DOHH2 (cell line): Measurements from ENCODE around the gene ALOXE3.

ENCODE experiments used
- H3F3A ChIP-seq: fragments of 200-600 bp; sonication (generic), shearing (Covaris generic); 2 replicates; pipeline ENCODE4 v1.6.0; 2016; ENCODE audit warnings: antibody characterized with exemption, mild to moderate bottlenecking; ENCODE audit not compliant: control insufficient read depth, insufficient read depth
- H3K27ac ChIP-seq: fragments of 200-600 bp; sonication (generic); 2 replicates; pipeline ENCODE4 v1.5.1; 2014; ENCODE audit warnings: low read depth, mild to moderate bottlenecking, low read length, moderate library complexity
- H3K27me3 ChIP-seq: fragments of 200-600 bp; sonication (generic); 2 replicates; pipeline ENCODE4 v1.6.1; 2014; ENCODE audit warnings: mild to moderate bottlenecking, low read length, mixed read lengths; ENCODE audit not compliant: control insufficient read depth
- H3K36me3 ChIP-seq: fragments of 200-600 bp; sonication (generic); 2 replicates; pipeline ENCODE4 v1.6.1; 2014; ENCODE audit warnings: mild to moderate bottlenecking, low read length, moderate library complexity, mixed read lengths; ENCODE audit not compliant: control insufficient read depth
- H3K4me1 ChIP-seq: fragments of 200-600 bp; sonication (generic); 2 replicates; pipeline ENCODE4 v1.6.1; 2014; ENCODE audit warnings: mild to moderate bottlenecking, low read length, mixed read lengths; ENCODE audit not compliant: control insufficient read depth
- H3K4me2 ChIP-seq: fragments of 200-600 bp; sonication (generic); 2 replicates; pipeline ENCODE4 v1.6.0; 2014; ENCODE audit warnings: mild to moderate bottlenecking, low read length, moderate library complexity
- H3K4me3 ChIP-seq: fragments of 200-600 bp; sonication (generic); 2 replicates; pipeline ENCODE4 v1.5.1; 2014; ENCODE audit warnings: mild to moderate bottlenecking, low read length, mixed read lengths
- H3K79me2 ChIP-seq: fragments of 200-600 bp; sonication (generic); 2 replicates; pipeline ENCODE4 v1.6.1; 2014; ENCODE audit warnings: mild to moderate bottlenecking, low read length, mixed read lengths; ENCODE audit not compliant: control insufficient read depth
- H3K9me2 ChIP-seq: fragments of 200-600 bp; sonication (generic); replicated peaks from 2 replicates; pipeline ENCODE4 v1.6.1; 2014; ENCODE audit warnings: mild to moderate bottlenecking, low read length, mixed read lengths; ENCODE audit not compliant: control insufficient read depth
- H3K9me3 ChIP-seq: fragments of 200-600 bp; sonication (generic); 2 replicates; pipeline ENCODE4 v1.6.1; 2014; ENCODE audit warnings: antibody characterized with exemption, low read length, mixed read lengths; ENCODE audit not compliant: control insufficient read depth, insufficient read depth
- H4K20me1 ChIP-seq: fragments of 200-600 bp; sonication (generic); 2 replicates; pipeline ENCODE4 v1.6.0; 2014; ENCODE audit warnings: low read depth, mild to moderate bottlenecking, antibody characterized with exemption, low read length, moderate library complexity; ENCODE audit not compliant: control insufficient read depth, insufficient read depth
- EZH2phosphoT487 ChIP-seq: fragments of 200-600 bp; sonication (generic); IDR thresholded peaks from 2 replicates; pipeline ENCODE4 v1.6.1; 2017; ENCODE audit warnings: borderline replicate concordance, mild to moderate bottlenecking, antibody characterized with exemption, low read length, moderate library complexity, mixed read lengths
- TF ChIP-seq, protein P1 (sequence below): fragments of 200-600 bp; sonication (generic); IDR thresholded peaks from one replicate; pipeline ENCODE4 v1.5.1; 2014; ENCODE audit warnings: antibody characterized with exemption, mild to moderate bottlenecking, low read depth, low read length; ENCODE audit not compliant: poor library complexity, severe bottlenecking

ALOXE3 gene

DNA sequence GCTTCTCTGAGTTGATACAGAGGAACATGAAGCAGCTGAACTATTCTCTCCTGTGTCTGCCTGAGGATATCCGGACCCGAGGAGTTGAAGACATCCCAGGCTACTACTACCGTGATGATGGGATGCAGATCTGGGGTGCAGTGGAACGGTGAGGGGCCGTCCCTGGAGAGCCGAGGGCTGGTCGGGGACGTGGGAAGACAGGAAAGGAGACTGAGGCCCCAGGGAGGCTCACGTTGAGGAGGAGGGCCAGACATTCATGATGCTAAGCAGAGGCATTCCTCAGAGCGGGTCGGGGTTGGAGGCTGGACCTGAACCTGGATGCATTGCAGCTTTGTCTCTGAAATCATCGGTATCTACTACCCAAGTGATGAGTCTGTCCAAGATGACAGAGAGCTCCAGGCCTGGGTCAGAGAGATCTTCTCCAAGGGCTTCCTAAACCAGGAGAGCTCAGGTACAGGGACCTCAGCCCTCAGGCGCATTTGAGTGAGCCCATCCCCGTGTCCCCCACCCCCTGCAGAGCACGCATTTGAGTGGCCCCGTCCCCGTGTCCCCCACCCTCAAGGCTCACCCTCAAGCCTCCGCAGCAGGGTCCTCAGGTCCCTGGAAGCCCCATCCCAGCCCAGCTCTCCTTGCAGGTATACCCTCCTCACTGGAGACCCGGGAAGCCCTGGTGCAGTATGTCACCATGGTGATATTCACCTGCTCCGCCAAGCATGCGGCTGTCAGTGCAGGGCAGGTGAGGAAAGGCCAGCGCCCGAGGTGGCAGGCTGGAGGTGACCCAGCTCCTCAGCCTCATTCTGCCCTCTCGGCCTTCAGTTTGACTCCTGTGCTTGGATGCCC is 71.2 kb downstream of the ALOXE3 start:
- Histone ChIP-seq H3K4me2 (no peak overlapping the region), H3K79me2 (no peaks in the 10 kb centered on the region), H3K4me3 (no peak overlapping the region), H3K4me1 (no peaks in the 10 kb centered on the region), H3K27ac (no peak overlapping the region), H3K9me3 (no peaks in the 10 kb centered on the region), H3K9me2 (no peaks in the 10 kb centered on the region), H4K20me1 (no peaks in the 10 kb centered on the region), H3F3A (no peaks in the 10 kb centered on the region), H3K36me3 (no peaks in the 10 kb centered on the region), H3K27me3 (peaks cover 2% of the 10 kb centered on the region; the same call in 1 of the 2 replicates)
- TF ChIP-seq, protein P1, sequence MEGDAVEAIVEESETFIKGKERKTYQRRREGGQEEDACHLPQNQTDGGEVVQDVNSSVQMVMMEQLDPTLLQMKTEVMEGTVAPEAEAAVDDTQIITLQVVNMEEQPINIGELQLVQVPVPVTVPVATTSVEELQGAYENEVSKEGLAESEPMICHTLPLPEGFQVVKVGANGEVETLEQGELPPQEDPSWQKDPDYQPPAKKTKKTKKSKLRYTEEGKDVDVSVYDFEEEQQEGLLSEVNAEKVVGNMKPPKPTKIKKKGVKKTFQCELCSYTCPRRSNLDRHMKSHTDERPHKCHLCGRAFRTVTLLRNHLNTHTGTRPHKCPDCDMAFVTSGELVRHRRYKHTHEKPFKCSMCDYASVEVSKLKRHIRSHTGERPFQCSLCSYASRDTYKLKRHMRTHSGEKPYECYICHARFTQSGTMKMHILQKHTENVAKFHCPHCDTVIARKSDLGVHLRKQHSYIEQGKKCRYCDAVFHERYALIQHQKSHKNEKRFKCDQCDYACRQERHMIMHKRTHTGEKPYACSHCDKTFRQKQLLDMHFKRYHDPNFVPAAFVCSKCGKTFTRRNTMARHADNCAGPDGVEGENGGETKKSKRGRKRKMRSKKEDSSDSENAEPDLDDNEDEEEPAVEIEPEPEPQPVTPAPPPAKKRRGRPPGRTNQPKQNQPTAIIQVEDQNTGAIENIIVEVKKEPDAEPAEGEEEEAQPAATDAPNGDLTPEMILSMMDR: no peak
- TF ChIP-seq EZH2phosphoT487: no peak

DNA sequence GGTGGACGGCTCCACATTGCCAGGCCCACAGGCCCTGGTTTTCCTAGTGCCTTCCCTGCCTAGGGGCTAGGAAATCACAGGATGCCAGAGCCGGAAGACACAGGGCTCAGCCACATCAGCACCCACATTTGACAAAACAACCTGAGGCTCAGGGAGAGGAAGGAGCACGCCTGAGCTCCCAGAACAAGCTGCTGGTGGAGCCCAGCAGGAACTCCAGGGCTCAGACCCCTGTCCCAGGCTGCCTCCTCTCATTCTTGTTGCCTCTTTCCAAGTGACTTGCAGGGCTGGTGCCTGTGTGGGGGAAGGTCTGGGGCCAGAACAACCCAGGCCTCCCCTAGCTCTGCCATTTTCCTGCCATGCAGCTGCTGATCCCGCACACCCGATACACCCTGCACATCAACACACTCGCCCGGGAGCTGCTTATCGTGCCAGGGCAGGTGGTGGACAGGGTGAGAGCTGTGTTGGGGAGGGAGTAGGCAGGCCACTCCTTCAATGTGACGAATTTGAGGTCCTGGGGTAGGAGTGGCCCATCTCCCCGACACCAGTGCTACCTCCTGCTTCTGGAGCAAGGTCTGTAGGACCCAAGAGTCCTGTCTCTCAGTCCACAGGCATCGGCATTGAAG is 71.9 kb downstream of the ALOXE3 start:
- Histone ChIP-seq H3K79me2 (no peaks in the 10 kb centered on the region), H3K4me3 (no peak overlapping the region), H3F3A (no peaks in the 10 kb centered on the region), H3K9me2 (no peaks in the 10 kb centered on the region), H3K9me3 (no peaks in the 10 kb centered on the region), H3K27me3 (peaks cover 2% of the 10 kb centered on the region; the same call in 1 of the 2 replicates), H3K4me2 (no peak overlapping the region), H4K20me1 (no peaks in the 10 kb centered on the region), H3K36me3 (no peaks in the 10 kb centered on the region), H3K4me1 (no peaks in the 10 kb centered on the region), H3K27ac (no peak overlapping the region)
- TF ChIP-seq, protein P1: no peak
- no peak for TF ChIP-seq EZH2phosphoT487
